Measurements from ENCODE around the gene WDFY4. TPM values are rescaled to one million over a fixed set of nuclear protein-coding genes. Genes with fewer than 3 reads are reported as not detected.

Gene WDFY4
- total and polyA plus RNA-seq, 9 of the 15 experiments (the other 6 are each of a cell fraction or from before 2014, with no cell fraction given): 0.01 to 0.02 (median 0.01) TPM; not detected in 6

DNA sequence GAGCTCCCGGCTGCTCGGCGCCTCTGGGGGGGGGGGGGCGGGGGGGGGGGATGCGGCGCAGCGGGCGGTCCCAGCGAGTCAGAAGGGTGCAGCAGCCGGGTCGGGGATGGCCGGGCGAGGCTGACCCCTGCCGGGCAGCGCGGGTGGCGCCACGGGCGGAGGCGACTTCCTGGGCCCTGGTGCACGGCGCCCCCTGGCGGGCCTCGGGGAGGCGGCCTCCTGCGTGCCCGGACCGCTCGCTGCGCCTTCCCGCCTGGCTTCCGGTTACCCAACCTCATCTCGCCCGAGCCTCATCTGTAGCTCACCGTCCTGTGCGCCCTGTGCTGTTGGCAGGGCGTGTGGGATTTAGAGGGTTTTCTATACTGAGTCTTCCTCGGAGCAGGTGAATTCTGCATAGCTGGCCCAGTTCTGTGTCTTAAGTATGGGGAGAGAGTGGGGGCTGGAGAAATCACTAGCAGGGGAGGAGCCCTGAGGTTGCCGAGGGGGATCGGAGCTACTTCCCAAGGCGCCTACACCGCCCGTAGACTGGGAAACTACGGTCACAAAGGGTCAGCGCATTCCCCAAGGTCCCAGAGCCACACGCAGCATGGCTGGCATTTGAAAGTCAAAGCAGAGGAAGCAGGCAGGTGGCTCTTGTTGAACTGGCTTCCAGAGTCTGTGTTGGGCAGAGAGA is 28.3 kb upstream of the WDFY4 start (continued):
- TF ChIP-seq, protein P1, sequence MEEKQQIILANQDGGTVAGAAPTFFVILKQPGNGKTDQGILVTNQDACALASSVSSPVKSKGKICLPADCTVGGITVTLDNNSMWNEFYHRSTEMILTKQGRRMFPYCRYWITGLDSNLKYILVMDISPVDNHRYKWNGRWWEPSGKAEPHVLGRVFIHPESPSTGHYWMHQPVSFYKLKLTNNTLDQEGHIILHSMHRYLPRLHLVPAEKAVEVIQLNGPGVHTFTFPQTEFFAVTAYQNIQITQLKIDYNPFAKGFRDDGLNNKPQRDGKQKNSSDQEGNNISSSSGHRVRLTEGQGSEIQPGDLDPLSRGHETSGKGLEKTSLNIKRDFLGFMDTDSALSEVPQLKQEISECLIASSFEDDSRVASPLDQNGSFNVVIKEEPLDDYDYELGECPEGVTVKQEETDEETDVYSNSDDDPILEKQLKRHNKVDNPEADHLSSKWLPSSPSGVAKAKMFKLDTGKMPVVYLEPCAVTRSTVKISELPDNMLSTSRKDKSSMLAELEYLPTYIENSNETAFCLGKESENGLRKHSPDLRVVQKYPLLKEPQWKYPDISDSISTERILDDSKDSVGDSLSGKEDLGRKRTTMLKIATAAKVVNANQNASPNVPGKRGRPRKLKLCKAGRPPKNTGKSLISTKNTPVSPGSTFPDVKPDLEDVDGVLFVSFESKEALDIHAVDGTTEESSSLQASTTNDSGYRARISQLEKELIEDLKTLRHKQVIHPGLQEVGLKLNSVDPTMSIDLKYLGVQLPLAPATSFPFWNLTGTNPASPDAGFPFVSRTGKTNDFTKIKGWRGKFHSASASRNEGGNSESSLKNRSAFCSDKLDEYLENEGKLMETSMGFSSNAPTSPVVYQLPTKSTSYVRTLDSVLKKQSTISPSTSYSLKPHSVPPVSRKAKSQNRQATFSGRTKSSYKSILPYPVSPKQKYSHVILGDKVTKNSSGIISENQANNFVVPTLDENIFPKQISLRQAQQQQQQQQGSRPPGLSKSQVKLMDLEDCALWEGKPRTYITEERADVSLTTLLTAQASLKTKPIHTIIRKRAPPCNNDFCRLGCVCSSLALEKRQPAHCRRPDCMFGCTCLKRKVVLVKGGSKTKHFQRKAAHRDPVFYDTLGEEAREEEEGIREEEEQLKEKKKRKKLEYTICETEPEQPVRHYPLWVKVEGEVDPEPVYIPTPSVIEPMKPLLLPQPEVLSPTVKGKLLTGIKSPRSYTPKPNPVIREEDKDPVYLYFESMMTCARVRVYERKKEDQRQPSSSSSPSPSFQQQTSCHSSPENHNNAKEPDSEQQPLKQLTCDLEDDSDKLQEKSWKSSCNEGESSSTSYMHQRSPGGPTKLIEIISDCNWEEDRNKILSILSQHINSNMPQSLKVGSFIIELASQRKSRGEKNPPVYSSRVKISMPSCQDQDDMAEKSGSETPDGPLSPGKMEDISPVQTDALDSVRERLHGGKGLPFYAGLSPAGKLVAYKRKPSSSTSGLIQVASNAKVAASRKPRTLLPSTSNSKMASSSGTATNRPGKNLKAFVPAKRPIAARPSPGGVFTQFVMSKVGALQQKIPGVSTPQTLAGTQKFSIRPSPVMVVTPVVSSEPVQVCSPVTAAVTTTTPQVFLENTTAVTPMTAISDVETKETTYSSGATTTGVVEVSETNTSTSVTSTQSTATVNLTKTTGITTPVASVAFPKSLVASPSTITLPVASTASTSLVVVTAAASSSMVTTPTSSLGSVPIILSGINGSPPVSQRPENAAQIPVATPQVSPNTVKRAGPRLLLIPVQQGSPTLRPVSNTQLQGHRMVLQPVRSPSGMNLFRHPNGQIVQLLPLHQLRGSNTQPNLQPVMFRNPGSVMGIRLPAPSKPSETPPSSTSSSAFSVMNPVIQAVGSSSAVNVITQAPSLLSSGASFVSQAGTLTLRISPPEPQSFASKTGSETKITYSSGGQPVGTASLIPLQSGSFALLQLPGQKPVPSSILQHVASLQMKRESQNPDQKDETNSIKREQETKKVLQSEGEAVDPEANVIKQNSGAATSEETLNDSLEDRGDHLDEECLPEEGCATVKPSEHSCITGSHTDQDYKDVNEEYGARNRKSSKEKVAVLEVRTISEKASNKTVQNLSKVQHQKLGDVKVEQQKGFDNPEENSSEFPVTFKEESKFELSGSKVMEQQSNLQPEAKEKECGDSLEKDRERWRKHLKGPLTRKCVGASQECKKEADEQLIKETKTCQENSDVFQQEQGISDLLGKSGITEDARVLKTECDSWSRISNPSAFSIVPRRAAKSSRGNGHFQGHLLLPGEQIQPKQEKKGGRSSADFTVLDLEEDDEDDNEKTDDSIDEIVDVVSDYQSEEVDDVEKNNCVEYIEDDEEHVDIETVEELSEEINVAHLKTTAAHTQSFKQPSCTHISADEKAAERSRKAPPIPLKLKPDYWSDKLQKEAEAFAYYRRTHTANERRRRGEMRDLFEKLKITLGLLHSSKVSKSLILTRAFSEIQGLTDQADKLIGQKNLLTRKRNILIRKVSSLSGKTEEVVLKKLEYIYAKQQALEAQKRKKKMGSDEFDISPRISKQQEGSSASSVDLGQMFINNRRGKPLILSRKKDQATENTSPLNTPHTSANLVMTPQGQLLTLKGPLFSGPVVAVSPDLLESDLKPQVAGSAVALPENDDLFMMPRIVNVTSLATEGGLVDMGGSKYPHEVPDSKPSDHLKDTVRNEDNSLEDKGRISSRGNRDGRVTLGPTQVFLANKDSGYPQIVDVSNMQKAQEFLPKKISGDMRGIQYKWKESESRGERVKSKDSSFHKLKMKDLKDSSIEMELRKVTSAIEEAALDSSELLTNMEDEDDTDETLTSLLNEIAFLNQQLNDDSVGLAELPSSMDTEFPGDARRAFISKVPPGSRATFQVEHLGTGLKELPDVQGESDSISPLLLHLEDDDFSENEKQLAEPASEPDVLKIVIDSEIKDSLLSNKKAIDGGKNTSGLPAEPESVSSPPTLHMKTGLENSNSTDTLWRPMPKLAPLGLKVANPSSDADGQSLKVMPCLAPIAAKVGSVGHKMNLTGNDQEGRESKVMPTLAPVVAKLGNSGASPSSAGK (IDR thresholded peaks at IDR 0.05): peak; percentile 31; the same call in 1 of the 2 replicates
- TF ChIP-seq ZC3H4 (CRISPR knock-in tag; IDR thresholded peaks at IDR 0.05; ENCODE audit: borderline replicate concordance): no peak
- no peak for TF ChIP-seq POLR2H (tag; IDR thresholded peaks at IDR 0.05; ENCODE audit: low read depth)
- TF ChIP-seq, protein P2, sequence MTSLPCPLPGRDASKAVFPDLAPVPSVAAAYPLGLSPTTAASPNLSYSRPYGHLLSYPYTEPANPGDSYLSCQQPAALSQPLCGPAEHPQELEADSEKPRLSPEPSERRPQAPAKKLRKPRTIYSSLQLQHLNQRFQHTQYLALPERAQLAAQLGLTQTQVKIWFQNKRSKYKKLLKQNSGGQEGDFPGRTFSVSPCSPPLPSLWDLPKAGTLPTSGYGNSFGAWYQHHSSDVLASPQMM (CRISPR knock-in tag; IDR thresholded peaks at IDR 0.05): no peak
- no peak for TF ChIP-seq KLF6 (CRISPR knock-in tag; IDR thresholded peaks at IDR 0.05; ENCODE audit: borderline replicate concordance)
- no peak for TF ChIP-seq ZNF79 (CRISPR knock-in tag; IDR thresholded peaks at IDR 0.05; ENCODE audit: low read depth)
- TF ChIP-seq CAMTA2 (CRISPR knock-in tag; conservative IDR thresholded peaks at IDR 0.05): no peak
- no peak for TF ChIP-seq TEAD2 (tag; IDR thresholded peaks at IDR 0.05)
- TF ChIP-seq, protein P3, sequence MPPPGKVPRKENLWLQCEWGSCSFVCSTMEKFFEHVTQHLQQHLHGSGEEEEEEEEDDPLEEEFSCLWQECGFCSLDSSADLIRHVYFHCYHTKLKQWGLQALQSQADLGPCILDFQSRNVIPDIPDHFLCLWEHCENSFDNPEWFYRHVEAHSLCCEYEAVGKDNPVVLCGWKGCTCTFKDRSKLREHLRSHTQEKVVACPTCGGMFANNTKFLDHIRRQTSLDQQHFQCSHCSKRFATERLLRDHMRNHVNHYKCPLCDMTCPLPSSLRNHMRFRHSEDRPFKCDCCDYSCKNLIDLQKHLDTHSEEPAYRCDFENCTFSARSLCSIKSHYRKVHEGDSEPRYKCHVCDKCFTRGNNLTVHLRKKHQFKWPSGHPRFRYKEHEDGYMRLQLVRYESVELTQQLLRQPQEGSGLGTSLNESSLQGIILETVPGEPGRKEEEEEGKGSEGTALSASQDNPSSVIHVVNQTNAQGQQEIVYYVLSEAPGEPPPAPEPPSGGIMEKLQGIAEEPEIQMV (tag; conservative IDR thresholded peaks at IDR 0.05; ENCODE audit: low read depth): no peak
- no peak for TF ChIP-seq NR4A1 (CRISPR knock-in tag; IDR thresholded peaks at IDR 0.05)
- TF ChIP-seq NR4A1 (tag; IDR thresholded peaks at IDR 0.05): no peak
- peak; percentile 100 for TF ChIP-seq RB1 (IDR thresholded peaks at IDR 0.05; ENCODE audit: low read depth)
- TF ChIP-seq, protein P4, sequence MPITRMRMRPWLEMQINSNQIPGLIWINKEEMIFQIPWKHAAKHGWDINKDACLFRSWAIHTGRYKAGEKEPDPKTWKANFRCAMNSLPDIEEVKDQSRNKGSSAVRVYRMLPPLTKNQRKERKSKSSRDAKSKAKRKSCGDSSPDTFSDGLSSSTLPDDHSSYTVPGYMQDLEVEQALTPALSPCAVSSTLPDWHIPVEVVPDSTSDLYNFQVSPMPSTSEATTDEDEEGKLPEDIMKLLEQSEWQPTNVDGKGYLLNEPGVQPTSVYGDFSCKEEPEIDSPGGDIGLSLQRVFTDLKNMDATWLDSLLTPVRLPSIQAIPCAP (CRISPR knock-in tag; IDR thresholded peaks at IDR 0.05; ENCODE audit: borderline replicate concordance): no peak
- no peak for TF ChIP-seq NFIX (CRISPR knock-in tag; IDR thresholded peaks at IDR 0.05; ENCODE audit: low read depth)
